Stimulated activated CD4-positive, alpha-beta T cell treated with anti-CD3 and anti-CD28 coated beads, Interleukin-4, amount 100 ng/mL, for 48 hours (primary cell): ENCODE results near the gene TNFRSF8.

ENCODE experiments used
- DNase-seq, 2 donors: peaks; one replicate each; pipeline ENCODE4 v3.0.0-alpha.2; 2020; ENCODE audit warnings: low read depth in 2 of 2

The TNFRSF8 gene

DNA sequence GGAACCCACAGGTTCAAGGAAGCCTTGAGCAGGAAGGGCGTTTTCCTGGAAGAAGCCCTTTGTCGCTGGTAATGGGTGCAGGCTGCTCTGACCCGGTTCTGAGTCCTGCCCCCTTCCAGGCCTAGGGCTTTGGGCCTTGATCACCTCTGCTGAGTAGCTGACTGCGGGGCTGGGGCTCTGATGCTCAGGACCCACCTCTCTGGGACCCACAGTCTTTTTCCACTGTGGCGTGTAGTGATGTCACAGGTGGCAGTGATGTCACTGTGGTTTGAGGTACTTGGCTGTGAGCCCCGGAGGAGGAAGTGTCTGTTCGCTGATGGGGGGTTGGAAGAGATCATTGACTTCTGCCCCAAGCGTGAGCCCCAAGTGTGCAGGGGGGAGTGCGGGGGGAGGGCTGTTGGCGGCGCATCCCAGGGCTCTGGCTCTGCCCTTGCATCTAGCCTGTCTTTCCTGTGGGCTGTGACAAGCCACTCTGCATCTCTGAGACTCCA, 110.6 kb downstream of the TNFRSF8 start:
- DNase-seq, result peak; percentile 64 to 79

DNA sequence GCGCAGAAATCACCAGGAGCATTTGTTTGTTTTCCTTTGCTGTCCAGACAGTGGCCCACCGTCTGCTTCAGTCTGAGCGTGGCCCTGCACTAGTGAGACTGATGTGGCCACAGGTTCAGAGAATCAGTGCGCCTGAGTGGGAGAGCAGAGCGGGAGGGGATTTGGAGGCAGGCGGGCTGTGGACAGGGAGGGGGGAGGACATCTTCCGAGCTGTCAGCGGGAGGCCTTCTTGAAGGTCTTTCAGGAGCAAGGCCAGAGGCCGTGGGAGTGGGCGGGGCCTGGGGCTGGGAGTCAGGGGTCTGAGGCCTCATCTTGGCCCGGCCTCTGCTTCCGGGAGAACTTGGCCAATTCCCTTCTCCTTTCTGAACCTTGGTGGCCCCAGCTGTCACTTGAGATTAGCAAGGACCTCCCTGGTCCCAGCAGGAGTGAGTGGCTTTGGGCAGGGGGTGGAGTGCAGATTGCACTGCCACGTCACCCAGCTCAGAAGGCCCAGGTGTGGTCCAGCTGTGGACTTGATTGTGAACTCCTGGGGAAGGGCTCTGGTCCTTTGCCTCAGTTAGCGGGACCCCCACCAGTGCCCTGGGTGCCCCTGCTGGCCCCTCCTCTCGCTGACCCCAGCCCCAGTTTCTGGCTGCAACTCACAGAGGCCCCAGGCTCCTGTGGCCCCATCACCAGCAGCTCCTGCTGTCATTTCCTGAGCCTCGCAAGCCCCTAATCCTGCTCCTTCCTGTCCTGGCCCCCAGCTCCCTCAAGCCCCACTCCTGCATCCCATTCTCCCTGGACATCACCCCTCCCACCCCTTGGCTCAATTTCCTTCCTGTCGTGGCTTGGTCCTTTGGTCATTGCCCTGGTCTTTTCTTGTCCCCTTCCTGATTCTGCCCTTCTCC, 112.1 kb downstream of the TNFRSF8 start:
- DNase-seq, result no peak

DNA sequence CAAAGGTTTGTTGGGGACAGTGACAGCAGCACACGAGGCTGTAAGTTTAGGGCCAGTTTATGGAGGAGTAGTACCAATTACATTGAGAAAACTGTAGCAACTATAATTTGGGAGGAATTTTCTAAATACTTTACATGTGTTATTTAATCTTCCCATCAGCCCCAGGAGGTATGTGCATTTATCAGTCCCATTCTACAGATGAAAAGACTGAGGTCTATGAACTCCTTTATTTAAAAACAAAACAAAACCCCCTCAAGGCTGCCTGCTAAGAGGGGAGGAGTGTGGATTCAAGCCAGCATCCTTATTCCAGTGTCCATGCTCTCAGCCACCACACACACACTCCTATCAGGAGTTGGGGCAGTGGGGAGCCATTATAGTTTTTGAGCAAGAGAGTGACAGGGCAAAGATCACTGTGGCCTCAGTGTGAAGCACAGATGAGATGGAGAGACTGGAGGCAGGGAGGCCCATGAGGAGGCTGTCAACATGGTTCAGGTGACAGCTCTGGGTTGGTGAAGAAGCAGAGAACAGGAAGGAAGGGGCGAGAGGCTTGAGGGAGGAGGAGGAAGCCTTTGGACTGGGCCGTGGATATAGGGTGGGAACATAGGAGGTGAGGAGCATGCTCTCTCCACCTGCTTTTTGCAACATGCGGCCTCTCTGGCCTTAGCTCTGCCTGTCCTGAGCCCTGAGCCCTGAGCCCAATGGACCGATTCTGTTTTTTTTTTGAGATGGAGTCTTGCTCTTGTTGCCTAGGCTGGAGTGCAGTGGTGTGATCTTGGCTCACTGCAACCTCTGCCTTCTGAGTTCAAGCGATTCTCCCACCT, 113.4 kb downstream of the TNFRSF8 start:
- DNase-seq, result no peak

DNA sequence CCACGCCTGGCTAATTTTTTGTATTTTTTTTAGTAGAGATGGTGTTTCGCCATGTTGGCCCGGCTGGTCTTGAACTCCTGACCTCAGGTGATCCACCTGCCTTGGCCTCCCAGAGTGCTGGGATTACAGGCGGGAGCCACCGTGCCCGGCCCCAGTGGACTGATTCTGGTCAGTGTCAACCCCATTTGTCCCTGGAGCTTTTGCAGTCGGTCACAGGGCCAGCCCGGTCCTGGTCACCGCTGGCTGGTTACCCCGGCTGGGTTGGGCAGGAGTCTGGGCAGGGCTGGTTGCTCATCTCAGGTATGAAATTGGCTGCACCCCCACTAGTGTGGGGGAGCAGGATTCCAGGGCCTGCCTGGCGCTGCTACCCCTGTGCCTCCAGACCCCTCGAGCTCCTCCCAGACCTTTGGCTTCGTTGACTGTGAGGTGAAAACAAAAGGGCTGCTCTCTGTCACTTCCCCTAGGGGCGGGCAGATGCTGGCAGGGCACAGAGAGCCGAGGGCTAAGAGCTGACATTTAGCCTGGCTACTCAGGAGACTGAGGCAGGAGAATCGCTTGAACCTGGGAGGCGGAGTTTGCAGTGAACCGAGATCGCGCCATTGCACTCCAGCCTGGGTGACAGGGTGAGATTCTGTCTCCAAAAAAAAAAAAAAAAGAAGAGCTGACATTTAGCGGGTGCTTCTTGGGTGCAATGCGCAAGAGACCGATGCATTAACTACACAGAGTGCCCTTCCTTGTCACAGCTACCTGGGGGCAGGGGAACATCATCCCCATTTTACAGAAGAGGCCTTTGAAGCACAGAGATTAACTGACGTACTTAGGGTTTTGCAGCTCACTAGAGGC, 114.3 kb downstream of the TNFRSF8 start:
- no peak for DNase-seq

DNA sequence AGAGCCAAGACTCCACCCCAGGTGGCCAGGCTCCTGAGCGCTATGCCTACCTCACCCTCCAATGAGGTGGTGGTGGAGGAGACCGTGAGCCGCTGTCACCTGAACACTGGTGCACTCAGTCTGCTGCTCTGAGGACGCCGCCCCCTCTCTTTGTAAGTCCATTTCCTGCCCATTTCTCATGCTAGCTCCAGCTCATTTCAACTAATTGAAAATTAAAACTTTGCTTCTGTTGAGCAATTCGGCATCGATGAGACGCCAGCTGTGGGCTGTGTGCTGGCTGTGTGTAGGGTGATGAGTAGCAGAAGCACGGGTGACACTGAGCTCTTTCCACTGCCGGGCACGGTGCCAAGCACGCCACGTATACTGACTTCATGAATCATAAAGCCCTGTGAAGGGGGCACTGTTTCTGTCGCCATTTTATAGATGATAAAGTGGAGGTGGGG, 114.9 kb downstream of the TNFRSF8 start:
- peak; percentile 88 to 95 for DNase-seq

DNA sequence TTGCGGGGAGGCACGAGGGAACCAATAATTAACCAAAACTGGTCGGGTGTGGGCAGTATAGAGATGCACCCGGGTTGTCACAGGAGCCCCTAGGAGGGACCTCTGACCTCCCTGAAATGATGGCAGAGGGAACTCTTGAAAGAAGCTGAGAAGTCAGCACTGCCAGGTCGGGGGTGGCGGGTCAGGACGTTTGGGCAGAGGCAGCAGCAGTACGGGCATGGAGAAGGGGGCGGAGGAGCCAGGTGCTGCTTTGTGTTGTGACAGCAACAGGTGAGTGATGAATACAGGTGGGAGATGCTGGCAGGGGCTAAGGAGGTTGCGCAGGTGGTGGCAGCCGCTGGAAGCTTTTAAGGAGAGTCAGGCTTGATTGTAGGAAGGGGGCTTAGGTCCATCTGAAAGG, 115.4 kb downstream of the TNFRSF8 start:
- no peak for DNase-seq

DNA sequence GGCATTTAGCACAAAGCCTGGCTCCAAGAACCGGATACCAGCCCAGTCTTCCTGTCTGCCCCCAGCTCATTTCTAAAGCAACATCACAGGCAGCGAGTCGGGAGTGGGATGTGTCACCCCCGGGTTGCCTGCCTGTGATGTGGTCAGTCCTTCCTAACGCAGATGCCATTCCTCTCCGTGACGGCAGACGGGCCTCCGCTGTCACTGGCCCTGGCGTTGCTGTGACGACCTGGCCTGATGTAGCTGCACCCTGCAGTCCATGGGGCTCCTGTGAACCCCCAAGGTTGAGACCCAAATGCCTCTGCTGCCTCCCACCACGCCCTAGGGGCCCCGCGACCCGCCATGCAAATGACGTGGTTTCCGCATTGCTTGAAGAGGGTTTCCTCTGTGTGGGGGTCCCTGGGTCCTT, 116.0 kb downstream of the TNFRSF8 start:
- DNase-seq, result peak; percentile 68 to 80

DNA sequence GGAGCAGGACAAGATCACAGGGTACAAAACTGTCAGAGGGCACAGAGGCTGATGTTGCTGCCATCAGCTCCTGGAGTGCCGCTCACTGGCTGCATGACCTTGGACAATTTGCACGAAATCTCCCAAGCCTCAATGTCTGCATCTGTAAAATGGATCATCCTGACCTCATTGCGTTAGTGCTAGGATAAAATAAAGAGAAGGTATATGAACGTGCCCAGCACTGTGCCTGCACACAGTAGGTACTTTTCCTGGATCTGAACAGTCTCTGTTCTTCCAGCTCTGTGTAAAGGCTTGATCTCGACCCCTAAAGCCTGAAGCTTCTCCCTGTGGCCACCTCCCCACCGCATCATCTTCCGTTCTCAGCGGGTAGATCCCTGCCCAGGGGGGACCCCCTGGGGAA, 116.6 kb downstream of the TNFRSF8 start:
- DNase-seq, result no peak

DNA sequence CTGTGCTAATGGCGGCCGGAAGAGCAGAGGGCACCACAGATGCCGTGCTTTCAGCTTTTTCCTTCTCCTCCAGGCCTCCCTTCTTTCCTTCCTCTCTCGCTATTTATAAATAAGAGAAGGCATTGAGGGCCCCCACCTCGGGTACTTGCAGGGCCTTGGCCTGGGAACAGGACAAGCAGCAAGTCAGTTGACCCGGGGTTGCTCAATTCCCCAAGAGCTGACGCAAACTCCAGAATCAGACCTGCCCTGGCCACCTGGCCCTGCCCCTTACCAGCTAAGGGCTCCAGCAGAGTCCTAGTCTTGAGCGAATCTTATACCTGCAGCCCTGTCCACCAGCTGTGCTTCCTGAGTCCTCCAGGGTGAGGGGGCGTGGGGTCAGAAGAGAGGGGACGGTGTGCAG, 117.2 kb downstream of the TNFRSF8 start:
- DNase-seq, result no peak

DNA sequence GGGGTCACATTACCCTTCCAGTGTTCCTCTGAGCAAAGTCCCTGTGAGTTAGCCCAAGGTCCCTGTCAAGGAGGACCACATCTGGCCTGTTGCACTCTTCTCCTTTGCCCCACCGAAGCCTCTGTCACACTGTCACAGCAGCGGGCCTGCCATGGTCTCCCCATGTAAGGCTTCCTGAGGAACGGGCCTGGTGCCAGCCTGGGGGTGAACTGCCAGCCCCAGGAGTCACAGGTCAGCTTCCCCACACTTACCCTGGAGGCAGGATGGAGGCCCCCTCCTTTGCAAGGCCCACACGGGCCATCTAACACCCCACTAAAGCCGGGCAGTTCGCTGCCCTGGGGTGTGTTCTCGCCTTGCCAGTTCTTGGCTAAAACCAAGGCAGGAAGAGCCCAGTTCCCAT, 117.8 kb downstream of the TNFRSF8 start:
- DNase-seq, result no peak

DNA sequence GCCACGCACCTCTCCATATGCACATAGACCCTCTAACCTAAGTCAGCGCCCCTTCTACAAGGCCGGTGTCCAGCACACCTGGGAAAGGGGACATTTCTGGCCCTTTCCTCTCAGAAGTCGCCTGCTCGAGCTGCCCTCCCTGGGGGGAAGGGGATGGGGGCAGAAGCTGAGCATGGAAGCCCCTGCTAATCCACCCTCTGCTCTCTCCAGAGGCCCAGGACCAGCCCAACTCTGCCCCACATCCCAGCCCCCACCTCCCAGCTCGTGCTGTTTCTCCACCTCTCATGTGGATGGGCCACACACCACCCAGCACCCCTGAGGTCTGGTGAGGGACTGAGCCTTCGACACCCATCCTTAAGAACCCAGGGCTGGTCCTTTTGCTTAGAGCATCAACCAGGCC, 118.5 kb downstream of the TNFRSF8 start:
- no peak for DNase-seq

DNA sequence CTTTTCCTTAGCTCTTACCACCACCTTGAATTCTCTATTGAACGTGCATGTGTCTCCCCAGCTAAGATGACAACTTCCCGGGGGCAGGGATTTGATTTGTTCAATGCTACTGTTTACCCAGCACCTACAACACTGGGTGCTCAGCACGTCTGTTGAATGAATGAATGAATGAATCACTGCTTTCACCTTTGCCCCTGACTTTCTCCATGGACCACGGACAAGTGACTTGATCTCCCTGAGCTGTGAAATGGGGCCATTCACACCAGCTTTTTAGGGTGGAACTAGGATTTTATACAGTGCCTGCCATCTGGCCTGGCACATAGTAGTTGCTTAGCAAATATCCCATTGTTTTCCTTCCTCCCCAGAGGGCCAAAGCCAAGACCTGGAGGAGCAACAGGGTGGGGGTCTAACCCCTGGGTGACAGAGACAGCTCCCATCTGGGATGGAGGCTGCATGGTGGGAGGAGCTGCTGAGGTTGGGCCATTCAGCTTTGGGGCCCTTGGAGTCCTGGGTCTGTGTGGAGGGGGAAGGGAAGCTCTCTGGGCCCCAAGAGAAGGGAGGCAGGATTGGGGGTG, 119.4 kb downstream of the TNFRSF8 start:
- no peak for DNase-seq

DNA sequence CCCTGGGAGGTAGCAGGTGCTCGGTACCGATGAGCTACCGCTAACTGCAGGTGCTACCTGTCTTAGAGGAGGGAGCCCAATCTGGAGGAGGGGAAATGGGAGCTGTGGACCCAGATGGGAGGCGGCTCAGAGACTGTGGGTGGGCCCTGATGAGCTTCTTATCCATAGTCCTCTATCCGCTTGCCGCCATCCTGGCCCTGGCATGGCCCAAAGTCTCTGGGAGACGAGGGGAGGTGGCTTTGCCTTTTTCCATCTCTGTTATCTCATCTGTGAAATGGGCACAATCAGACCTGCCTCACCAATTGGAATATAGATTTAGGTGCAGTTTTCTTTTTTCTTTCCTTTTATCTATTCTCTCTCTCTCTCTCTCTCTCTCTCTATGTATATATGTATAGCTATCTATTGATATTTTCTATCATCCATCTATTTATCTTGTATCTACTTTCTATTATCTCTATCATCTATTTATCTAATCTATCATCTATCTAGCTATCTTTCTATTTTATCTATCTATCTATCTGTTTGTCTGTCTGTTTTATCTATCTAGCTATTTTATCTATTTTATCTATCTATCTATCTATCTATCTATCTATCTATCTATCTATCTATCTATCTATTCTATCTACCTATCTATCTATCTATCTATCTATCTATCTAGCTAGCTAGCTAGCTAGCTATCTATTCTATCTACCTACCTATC, 120.1 kb downstream of the TNFRSF8 start:
- DNase-seq, result no peak

DNA sequence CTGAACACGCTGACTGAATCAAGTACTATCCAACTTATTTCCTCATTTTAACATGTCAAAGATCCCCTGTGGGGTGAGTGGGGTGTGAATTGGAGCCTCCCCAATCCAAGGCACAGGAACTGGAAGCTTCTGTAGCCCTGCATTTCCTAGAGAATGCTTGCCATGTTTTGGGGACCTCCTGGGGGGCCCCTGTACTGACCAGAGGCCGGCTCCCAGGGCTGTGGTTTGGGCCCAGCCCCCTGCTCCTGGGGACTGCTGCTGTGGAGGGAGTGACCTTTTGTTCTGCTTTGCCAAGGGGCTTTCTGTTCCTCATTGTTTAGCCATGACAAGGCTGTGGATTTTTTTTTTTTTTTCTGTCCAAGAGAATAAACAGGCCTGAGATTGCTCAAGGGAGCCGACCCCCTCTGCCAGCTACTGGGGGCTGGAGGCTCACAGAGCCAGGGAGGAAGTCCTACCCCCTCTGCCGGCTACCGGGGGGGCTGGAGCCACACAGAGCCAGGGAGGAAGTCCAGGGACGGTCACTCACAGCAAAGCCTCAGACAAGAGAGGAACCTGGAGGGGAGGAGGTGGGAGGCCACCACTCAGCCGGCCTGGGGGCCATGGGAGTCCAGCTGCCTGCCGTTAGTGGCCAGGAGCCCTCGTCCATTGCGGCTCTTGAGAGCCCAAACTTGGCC, 121.0 kb downstream of the TNFRSF8 start:
- DNase-seq, result no peak

DNA sequence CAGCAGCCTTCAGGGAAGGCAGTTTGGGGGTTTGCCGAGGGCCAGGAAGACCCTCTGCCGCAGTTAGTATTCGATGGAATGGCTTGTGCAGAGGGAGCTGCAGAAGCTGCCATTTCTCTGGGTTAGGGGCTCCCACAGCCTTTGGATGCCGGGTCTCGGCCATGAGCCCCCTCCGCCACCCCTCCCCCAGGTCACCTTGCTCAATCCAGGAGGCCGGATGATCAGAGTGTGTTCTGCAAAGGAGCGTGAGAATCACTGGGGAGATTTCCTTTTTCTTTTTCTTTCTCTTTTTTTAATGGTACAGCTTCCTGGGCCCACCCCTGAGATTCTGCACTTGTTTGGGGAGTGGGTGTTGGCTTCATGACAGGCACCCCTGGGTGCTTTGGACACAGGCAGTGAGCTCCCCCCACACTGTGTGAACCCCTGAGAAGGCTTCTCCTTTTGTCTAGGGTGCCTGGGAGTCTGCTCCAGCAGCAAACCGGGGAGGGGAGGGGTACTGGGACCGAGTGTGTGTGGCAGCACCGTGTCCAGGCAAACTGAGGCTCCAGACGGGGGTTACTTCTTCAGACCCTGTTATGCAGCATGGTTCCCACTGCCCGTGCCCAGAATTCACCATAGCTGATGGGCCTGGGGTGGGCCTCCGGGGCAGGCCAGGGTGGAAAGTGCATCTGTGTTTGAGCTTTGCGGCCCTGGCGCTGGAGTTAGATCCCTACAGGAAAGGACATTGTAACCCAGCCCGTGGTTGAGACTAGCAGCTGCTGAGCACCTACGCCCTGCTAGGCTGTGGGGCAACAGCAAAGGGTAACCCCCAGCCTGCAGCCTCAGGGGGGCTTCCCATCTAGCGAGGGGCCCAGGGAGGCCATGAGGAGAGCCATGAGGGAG, 122.2 kb downstream of the TNFRSF8 start:
- DNase-seq, result no peak

DNA sequence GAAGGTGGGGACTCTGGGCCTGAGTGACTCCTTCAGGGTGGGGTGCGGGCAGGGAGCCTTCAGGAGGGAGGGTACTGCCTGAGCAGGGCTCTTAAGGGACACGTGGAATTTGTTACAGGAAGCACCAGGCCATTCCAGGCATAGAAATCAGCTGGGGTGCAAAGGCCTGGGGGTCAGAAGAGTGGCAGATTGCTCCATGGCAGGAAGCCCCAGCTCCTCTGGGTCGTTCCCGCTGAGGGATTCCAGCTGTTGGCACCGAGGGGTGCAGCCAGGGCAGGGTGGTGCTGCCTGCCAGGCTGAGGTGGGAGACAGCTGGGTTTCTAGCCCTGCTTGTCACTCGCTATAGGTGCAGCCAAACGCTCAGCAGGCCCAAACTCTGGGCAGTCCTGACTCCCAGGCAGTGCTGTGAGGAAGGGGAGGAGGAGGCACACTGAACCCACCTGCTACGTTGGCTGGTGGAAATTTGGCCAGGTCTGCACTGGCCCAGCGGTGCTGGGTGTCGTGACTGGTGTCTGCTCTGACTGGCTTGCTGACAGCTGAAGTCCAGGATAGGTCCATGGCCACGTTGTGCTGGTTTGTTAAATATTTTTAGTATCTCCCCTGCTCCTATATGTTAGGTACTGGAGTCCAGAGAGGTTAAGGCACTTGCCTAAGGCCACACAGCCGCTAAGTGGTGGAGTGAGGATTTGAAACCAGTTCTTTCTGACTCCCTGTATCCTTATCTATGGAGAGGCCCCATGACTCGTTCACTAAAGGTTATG, 123.0 kb downstream of the TNFRSF8 start:
- no peak for DNase-seq

DNA sequence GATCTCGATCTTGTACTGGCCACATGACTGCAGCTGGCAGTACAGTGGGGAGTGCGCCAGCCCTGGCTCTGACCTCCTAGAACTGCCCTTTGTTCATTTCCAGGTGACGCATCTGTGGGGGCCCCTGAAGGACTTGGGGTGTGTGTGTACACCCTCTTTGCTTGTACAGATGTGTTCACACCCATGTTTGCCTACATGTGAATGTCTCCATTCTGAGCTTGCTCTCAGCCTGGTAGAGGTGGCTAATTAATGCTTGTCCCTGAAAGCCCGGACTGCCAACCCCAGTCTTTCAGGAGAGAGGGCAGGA, 123.5 kb downstream of the TNFRSF8 start:
- DNase-seq, result no peak

DNA sequence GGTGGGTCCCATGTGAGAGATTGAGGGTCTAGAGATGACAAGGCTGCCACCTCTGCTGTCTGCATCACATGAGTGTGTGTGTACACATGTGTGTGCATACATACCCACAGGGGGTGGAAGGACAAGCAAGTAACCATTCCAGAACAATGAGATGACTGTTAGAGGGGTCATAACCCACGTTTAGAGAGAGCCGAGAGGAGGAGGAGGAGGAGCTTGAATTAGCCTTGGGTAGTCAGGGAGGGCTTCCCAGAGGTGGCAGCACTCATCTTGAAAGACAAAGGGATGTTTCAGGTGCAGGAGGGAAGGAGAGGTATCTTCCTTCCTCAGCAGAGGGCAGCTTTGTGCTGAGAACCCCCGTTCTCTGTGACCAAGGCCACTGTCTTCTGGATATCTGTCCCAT, 125.0 kb downstream of the TNFRSF8 start:
- DNase-seq, result no peak
